WTC11 (cell line): ENCODE data around the gene CYP2A6. TPM values are rescaled to one million over a fixed set of nuclear protein-coding genes. Genes with fewer than 3 reads are reported as not detected.
"Not testable (repeated sequence)": the region's sequence is repeated elsewhere in the genome, so short reads cannot be mapped to it uniquely, and the experiment has no call there.

Experiments used
- ATAC-seq: fragments of 200-7000 bp; cut with Tn5 transposase; 2 replicates; pipeline ENCODE4 v1.10.0; 2021; ENCODE audit warnings: mild to moderate bottlenecking, moderate library complexity
- CTCF ChIA-PET: fragments of 300-600 bp; sonication (Branson Sonifier 250); formaldehyde crosslinking; loops from one replicate; lab custom pipeline; 2021; ENCODE audit warnings: antibody characterized with exemption; lab: Charles Lee
- POLR2A ChIA-PET: fragments of 350-600 bp; sonication (Branson Sonifier 250); formaldehyde crosslinking; loops from one replicate; lab custom pipeline; 2021; ENCODE audit warnings: antibody characterized with exemption; lab: Charles Lee
- DNase-seq: peaks from one replicate; pipeline ENCODE4 v3.0.0; 2021; ENCODE audit warnings: low spot score
- H3K27ac Mint-ChIP-seq: 2 replicates; pipeline ENCODE4 v1.8.0; 2021; ENCODE audit warnings: mixed read lengths
- H3K27me3 Mint-ChIP-seq: 2 replicates; pipeline ENCODE4 v1.8.0; 2021; ENCODE audit warnings: low read depth, mild to moderate bottlenecking, moderate library complexity, mixed read lengths
- H3K36me3 Mint-ChIP-seq: 2 replicates; pipeline ENCODE4 v1.8.0; 2021; ENCODE audit warnings: mixed read lengths
- H3K4me1 Mint-ChIP-seq: 2 replicates; pipeline ENCODE4 v1.8.0; 2022; ENCODE audit warnings: mixed read lengths
- H3K4me3 Mint-ChIP-seq: 2 replicates; pipeline ENCODE4 v1.8.0; 2021; ENCODE audit warnings: mild to moderate bottlenecking, moderate library complexity, mixed read lengths
- H3K9me3 Mint-ChIP-seq: 2 replicates; pipeline ENCODE4 v1.8.0; 2021; ENCODE audit warnings: mixed read lengths
- AFF4 ChIP-seq: sonication (generic); formaldehyde crosslinking; IDR thresholded peaks from 2 replicates; pipeline ENCODE4 v1.8.1; 2023; ENCODE audit warnings: mild to moderate bottlenecking, missing genetic modification reagents, borderline replicate concordance
- ARID4B ChIP-seq: sonication (generic); formaldehyde crosslinking; IDR thresholded peaks from 2 replicates; pipeline ENCODE4 v1.8.0; 2023; ENCODE audit warnings: missing genetic modification reagents, mild to moderate bottlenecking, borderline replicate concordance
- ATF1 ChIP-seq: sonication (generic); formaldehyde crosslinking; IDR thresholded peaks from 2 replicates; pipeline ENCODE4 v1.8.1; 2023; ENCODE audit warnings: mild to moderate bottlenecking, moderate library complexity, missing genetic modification reagents
- E2F5 ChIP-seq: sonication (generic); formaldehyde crosslinking; IDR thresholded peaks from 2 replicates; pipeline ENCODE4 v1.8.1; 2022; ENCODE audit warnings: mild to moderate bottlenecking, moderate library complexity, missing genetic modification reagents
- JUN ChIP-seq: sonication (generic); formaldehyde crosslinking; IDR thresholded peaks from 2 replicates; pipeline ENCODE4 v1.8.0; 2023; ENCODE audit warnings: mild to moderate bottlenecking, missing genetic modification reagents
- KAT7 ChIP-seq: sonication (generic); formaldehyde crosslinking; IDR thresholded peaks from 2 replicates; pipeline ENCODE4 v1.8.1; 2023; ENCODE audit warnings: missing genetic modification reagents, mild to moderate bottlenecking, borderline replicate concordance
- MLX ChIP-seq: sonication (generic); formaldehyde crosslinking; IDR thresholded peaks from 2 replicates; pipeline ENCODE4 v1.8.1; 2023; ENCODE audit warnings: mild to moderate bottlenecking, missing genetic modification reagents, moderate library complexity
- SMAD4 ChIP-seq: sonication (generic); formaldehyde crosslinking; IDR thresholded peaks from 2 replicates; pipeline ENCODE4 v1.8.0; 2022; ENCODE audit warnings: mild to moderate bottlenecking, missing genetic modification reagents
- TEAD1 ChIP-seq: sonication (generic); formaldehyde crosslinking; IDR thresholded peaks from 2 replicates; pipeline ENCODE4 v1.8.0; 2022; ENCODE audit warnings: mild to moderate bottlenecking, missing genetic modification reagents
- USF1 ChIP-seq: sonication (generic); formaldehyde crosslinking; IDR thresholded peaks from 2 replicates; pipeline ENCODE4 v1.8.0; 2022; ENCODE audit warnings: mild to moderate bottlenecking, missing genetic modification reagents
- USF2 ChIP-seq: sonication (generic); formaldehyde crosslinking; IDR thresholded peaks from 2 replicates; pipeline ENCODE4 v1.8.1; 2023; ENCODE audit warnings: mild to moderate bottlenecking, missing genetic modification reagents, moderate library complexity
- ZBTB43 ChIP-seq: sonication (generic); formaldehyde crosslinking; IDR thresholded peaks from 2 replicates; pipeline ENCODE4 v1.8.1; 2023; ENCODE audit warnings: mild to moderate bottlenecking, missing genetic modification reagents
- ZNF138 ChIP-seq: sonication (generic); formaldehyde crosslinking; conservative IDR thresholded peaks from 2 replicates; pipeline ENCODE4 v1.8.1; 2022; ENCODE audit warnings: mild to moderate bottlenecking, moderate library complexity, missing genetic modification reagents
- ZNF232 ChIP-seq: sonication (generic); formaldehyde crosslinking; IDR thresholded peaks from 2 replicates; pipeline ENCODE4 v1.8.0; 2022; ENCODE audit warnings: mild to moderate bottlenecking, missing genetic modification reagents
- ZNF671 ChIP-seq: fragments of 250-450 bp; sonication (Bioruptor Pico); IDR thresholded peaks from 2 replicates; pipeline ENCODE4 v1.8.0; 2021; ENCODE audit warnings: mild to moderate bottlenecking
- total RNA-seq: library from RNA; stranded (reverse); gene quantifications from 3 replicates; pipeline ENCODE4 v1.2.3, GENCODE V29; 2021

The CYP2A6 gene
- total RNA-seq, 1 experiment from 2014 or later = 0.28 TPM

GRCh38 chr19:40872209-40872608, 22.0 kb upstream of the CYP2A6 start (continued):
- TF ChIP-seq KAT7 (CRISPR knock-in tag) = no peak

GRCh38 chr19:40867701-40868100, 17.5 kb upstream of the CYP2A6 start:
- Mint-ChIP-seq H3K4me3 (no peak overlapping the region), H3K27me3 (peaks cover 22% of the 10 kb centered on the region), H3K27ac (no peak overlapping the region), H3K4me1 (no peaks in the 10 kb centered on the region), H3K9me3 (peaks cover 3% of the 10 kb centered on the region; the same call in 1 of the 2 replicates), H3K36me3 (no peaks in the 10 kb centered on the region)
- ATAC-seq = no peak
- ChIA-PET POLR2A (no interaction called here), CTCF (no interaction called here)
- no peak for DNase-seq
- TF ChIP-seq MLX (CRISPR knock-in tag) (no peak), ARID4B (CRISPR knock-in tag) (no peak), ZNF138 (no peak), TEAD1 (CRISPR knock-in tag) (no peak), ZNF671 (CRISPR knock-in tag) (no peak), USF2 (CRISPR knock-in tag) (no peak), SMAD4 (no peak), ATF1 (CRISPR knock-in tag) (no peak), E2F5 (CRISPR knock-in tag) (no peak), ZBTB43 (CRISPR knock-in tag) (no peak), USF1 (CRISPR knock-in tag) (no peak), JUN (CRISPR knock-in tag) (no peak), ZNF232 (CRISPR knock-in tag) (no peak), AFF4 (CRISPR knock-in tag) (no peak)

GRCh38 chr19:40864739-40865496, 14.7 kb upstream of the CYP2A6 start:
- H3K4me3 Mint-ChIP-seq, H3K4me1 Mint-ChIP-seq, ATAC-seq, H3K27ac Mint-ChIP-seq, H3K36me3 Mint-ChIP-seq, DNase-seq, POLR2A ChIA-PET, H3K27me3 Mint-ChIP-seq, CTCF ChIA-PET, H3K9me3 Mint-ChIP-seq: not testable (repeated sequence)
